MM.1S (cell line): ENCODE measurements around the gene PP2D1.

Experiments
- CTCF ChIP-seq: fragments of 300-600 bp; sonication (generic); IDR thresholded peaks from 2 replicates; pipeline ENCODE4 v1.5.1; 2016; ENCODE audit warnings: antibody characterized with exemption, low read length, mixed read lengths
- EZH2 ChIP-seq: fragments of 300-600 bp; sonication (generic); optimal IDR thresholded peaks from 2 replicates; pipeline ENCODE3; 2017; ENCODE audit warnings: low read depth, mild to moderate bottlenecking, antibody characterized with exemption, low read length, mixed read lengths
- EZH2phosphoT487 ChIP-seq: fragments of 300-600 bp; sonication (generic); IDR thresholded peaks from 2 replicates; pipeline ENCODE4 v1.6.1; 2018; ENCODE audit warnings: antibody characterized with exemption, low read length

GRCh38 chr3:20001932-20002331, 10.1 kb downstream of the PP2D1 start:
- TF ChIP-seq EZH2 (no peak), CTCF (no peak), EZH2phosphoT487 (no peak)
